Cardiac muscle cell (in vitro differentiated cells and primary cell): ENCODE measurements around the gene LRIT2. TPM values are rescaled to one million over a fixed set of nuclear protein-coding genes. Genes with fewer than 3 reads are reported as not detected.

Experiments used
- DNase-seq, 2 donors: peaks; one replicate each; pipeline versions ENCODE4 v3.0.0 to v3.0.0-alpha.2; 2010 to 2017; ENCODE audit warnings: low read depth in 1 of 2, low spot score in 1 of 2
- H3K27ac ChIP-seq: fragments of 200-600 bp; sonication (generic); 2 replicates; pipeline ENCODE4 v1.5.1; 2016
- H3K27me3 ChIP-seq: fragments of 200-600 bp; sonication (generic); 2 replicates; pipeline ENCODE4 v1.6.0; 2016; ENCODE audit warnings: control low read depth
- H3K36me3 ChIP-seq: fragments of 200-600 bp; sonication (generic); 2 replicates; pipeline ENCODE4 v1.5.1; 2016; ENCODE audit warnings: control low read depth
- H3K4me1 ChIP-seq: fragments of 200-600 bp; sonication (generic); 2 replicates; pipeline ENCODE4 v1.8.1; 2017; ENCODE audit warnings: low read depth, mild to moderate bottlenecking, mixed run types
- H3K4me3 ChIP-seq: fragments of 200-600 bp; sonication (generic); 2 replicates; pipeline ENCODE4 v1.5.1; 2016; ENCODE audit warnings: mild to moderate bottlenecking
- H3K9me3 ChIP-seq: fragments of 200-600 bp; sonication (generic); 2 replicates; pipeline ENCODE4 v1.5.1; 2017; ENCODE audit warnings: low read depth, mild to moderate bottlenecking, control low read depth
- CTCF ChIP-seq: IDR thresholded peaks from 2 replicates; pipeline ENCODE4 v1.5.1; 2012; ENCODE audit warnings: low read depth, mild to moderate bottlenecking, low read length
- polyA plus RNA-seq: library from polyadenylated mRNA; unstranded; fragments of >200 nt; fragmentation: Nextera tagmentation; extraction: Ambion mirVana; gene quantifications from 2 replicates; pipeline ENCODE4 v1.2.1, GENCODE V29; 2016
- total RNA-seq: library from RNA; depleted of rRNA; stranded (reverse); fragments of >200 nt; gene quantifications from 2 replicates; pipeline ENCODE4 v1.2.3, GENCODE V29; 2016

The LRIT2 gene
- total and polyA plus RNA-seq, 2 experiments from 2014 or later: not detected

- no peak for TF ChIP-seq CTCF
- Histone ChIP-seq H3K4me1 (no peaks in the 10 kb centered on the region), H3K27ac (no peak overlapping the region), H3K4me3 (no peak overlapping the region), H3K36me3 (no peaks in the 10 kb centered on the region), H3K9me3 (no peaks in the 10 kb centered on the region), H3K27me3 (no peaks in the 10 kb centered on the region)
- DNase-seq: peak in 1 of 2 donors; percentile 38
Observed at GRCh38 chr10:84179059-84179710, 46.2 kb downstream of the LRIT2 start.

GRCh38 chr10:84178160-84178609 is 47.2 kb downstream of the LRIT2 start:
- no peak for DNase-seq
- TF ChIP-seq CTCF: no peak
- Histone ChIP-seq H3K4me1 (no peaks in the 10 kb centered on the region), H3K27me3 (no peaks in the 10 kb centered on the region), H3K36me3 (no peaks in the 10 kb centered on the region), H3K4me3 (no peak overlapping the region), H3K9me3 (no peaks in the 10 kb centered on the region), H3K27ac (no peak overlapping the region)

- Histone ChIP-seq H3K4me3 (no peak overlapping the region), H3K36me3 (no peaks in the 10 kb centered on the region), H3K27me3 (no peaks in the 10 kb centered on the region), H3K27ac (no peak overlapping the region), H3K9me3 (no peaks in the 10 kb centered on the region), H3K4me1 (no peaks in the 10 kb centered on the region)
- DNase-seq: no peak
- no peak for TF ChIP-seq CTCF
Observed at GRCh38 chr10:84177541-84178141, 47.7 kb downstream of the LRIT2 start.

- TF ChIP-seq CTCF: no peak
Observed at GRCh38 chr10:84176836-84177474, 48.4 kb downstream of the LRIT2 start.

GRCh38 chr10:84176351-84176750 is 49.0 kb downstream of the LRIT2 start:
- H3K27me3 ChIP-seq: no peaks in the 10 kb centered on the region
- no peaks in the 10 kb centered on the region for H3K36me3 ChIP-seq
- TF ChIP-seq CTCF: no peak
- no peaks in the 10 kb centered on the region for H3K9me3 ChIP-seq
- H3K4me1 ChIP-seq: no peaks in the 10 kb centered on the region
- DNase-seq: no peak
- H3K4me3 ChIP-seq: no peak overlapping the region
- no peak overlapping the region for H3K27ac ChIP-seq

More at GRCh38 chr10:84176836-84177474, 48.4 kb downstream of the LRIT2 start:
- no peaks in the 10 kb centered on the region for H3K9me3 ChIP-seq
- no peaks in the 10 kb centered on the region for H3K36me3 ChIP-seq
- no peak overlapping the region for H3K4me3 ChIP-seq
- DNase-seq: no peak
- no peaks in the 10 kb centered on the region for H3K4me1 ChIP-seq
- no peaks in the 10 kb centered on the region for H3K27me3 ChIP-seq
- no peak overlapping the region for H3K27ac ChIP-seq
